GM21737 (cell line): ENCODE measurements around the gene C11orf71.

Experiments
- ATAC-seq: cut with Tn5 transposase; IDR thresholded peaks from one replicate; pipeline ENCODE4 v1.9.1; 2021; ENCODE audit warnings: mild to moderate bottlenecking, moderate library complexity; ENCODE audit not compliant: unreplicated experiment

The C11orf71 gene, protein sequence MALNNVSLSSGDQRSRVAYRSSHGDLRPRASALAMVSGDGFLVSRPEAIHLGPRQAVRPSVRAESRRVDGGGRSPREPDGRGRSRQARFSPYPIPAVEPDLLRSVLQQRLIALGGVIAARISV

DNA sequence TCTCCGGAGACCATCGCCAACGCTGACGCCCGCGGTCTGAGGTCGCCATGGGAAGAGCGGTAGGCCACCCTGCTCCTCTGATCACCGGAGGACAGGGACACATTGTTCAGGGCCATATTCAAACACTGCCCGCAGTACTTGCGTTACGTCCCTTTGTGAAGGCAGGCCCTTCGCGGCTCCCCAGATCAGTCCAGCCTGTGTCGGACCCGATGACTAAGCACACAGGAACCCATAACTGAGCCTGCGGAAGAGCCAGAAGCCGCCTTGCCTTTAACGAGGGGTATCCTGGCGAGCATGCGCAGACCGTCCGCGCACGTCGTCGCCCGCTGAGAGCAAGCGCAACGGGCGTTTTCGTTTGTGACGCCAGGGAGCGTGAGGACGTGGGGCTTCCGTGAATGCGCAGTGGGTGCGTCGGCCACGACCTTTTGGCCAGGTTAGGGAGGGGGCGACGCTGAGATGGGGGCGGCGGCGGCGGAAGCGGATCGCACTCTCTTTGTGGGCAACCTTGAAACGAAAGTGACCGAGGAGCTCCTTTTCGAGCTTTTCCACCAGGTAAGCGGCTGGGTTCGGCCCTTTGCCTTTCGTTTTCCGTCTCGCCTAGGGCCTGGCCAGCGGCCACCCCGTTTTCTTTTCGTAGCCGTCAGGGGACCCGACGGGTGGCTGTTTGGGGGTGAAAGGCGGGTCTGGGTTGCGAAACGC is at the start of gene C11orf71, which contains the start of gene RBM7:
Gene C11orf71, minus strand, starts transcription at position 296 of the 699 bp plus-strand sequence. Its CDS starts 180 bp downstream, at position 116.
Gene RBM7, plus strand, starts transcription at position 451 of the 699 bp plus-strand sequence. Its CDS starts 6 bp downstream, at position 457.
- peak; percentile 92 for ATAC-seq

DNA sequence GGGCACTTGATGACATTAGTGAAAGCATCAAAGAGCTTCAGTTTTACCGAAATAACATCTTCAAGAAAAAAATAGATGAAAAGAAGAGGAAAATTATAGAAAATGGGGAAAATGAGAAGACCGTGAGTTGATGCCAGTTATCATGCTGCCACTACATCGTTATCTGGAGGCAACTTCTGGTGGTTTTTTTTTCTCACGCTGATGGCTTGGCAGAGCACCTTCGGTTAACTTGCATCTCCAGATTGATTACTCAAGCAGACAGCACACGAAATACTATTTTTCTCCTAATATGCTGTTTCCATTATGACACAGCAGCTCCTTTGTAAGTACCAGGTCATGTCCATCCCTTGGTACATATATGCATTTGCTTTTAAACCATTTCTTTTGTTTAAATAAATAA is 49.5 kb upstream of the C11orf71 start:
- ATAC-seq, result no peak

- no peak for ATAC-seq
These were observed 48.6 kb upstream of the C11orf71 start for GRCh38 chr11:114448749-114449482.

GRCh38 chr11:114447892-114448291 is 47.6 kb upstream of the C11orf71 start:
- no peak for ATAC-seq

DNA sequence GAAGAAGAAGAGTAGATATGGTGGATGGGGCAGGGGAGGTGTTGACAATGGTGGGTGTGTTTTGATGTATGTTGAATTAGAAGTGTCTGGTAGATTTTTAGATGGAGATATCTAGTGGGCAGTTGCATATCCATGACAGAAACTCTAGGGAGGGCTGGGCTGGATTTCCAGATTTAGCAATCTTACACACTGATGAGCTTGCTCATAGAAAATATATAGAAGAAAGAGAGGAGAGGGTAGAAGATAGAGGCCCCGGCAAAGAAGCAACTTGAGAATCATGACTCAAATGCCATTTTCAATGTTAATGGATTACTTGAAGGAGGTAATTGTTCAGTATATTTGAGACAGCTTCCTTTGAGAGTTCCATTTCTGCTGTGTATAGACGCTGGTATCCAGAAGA is 47.1 kb upstream of the C11orf71 start:
- no peak for ATAC-seq

- no peak for ATAC-seq
These were observed 42.2 kb upstream of the C11orf71 start for GRCh38 chr11:114442536-114442935.

DNA sequence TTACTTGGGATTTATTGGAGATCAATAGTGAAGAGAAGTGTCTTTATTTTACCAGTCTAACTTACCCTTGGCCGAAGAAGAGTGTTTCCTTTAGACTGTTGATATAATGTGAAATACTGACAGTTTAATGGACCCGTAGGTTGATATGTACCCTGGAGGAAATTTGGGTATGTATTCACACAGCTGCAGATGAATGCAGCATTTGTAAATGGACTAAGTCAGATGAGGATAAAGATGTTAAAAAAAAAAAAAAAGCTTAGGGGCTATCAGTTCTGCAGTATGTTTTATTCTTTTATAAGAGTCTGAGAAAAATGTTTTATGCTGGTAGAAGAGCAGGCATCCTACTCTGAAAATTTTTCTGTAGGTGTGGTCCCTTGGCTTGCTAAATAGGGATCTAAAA is 41.6 kb upstream of the C11orf71 start:
- no peak for ATAC-seq

DNA sequence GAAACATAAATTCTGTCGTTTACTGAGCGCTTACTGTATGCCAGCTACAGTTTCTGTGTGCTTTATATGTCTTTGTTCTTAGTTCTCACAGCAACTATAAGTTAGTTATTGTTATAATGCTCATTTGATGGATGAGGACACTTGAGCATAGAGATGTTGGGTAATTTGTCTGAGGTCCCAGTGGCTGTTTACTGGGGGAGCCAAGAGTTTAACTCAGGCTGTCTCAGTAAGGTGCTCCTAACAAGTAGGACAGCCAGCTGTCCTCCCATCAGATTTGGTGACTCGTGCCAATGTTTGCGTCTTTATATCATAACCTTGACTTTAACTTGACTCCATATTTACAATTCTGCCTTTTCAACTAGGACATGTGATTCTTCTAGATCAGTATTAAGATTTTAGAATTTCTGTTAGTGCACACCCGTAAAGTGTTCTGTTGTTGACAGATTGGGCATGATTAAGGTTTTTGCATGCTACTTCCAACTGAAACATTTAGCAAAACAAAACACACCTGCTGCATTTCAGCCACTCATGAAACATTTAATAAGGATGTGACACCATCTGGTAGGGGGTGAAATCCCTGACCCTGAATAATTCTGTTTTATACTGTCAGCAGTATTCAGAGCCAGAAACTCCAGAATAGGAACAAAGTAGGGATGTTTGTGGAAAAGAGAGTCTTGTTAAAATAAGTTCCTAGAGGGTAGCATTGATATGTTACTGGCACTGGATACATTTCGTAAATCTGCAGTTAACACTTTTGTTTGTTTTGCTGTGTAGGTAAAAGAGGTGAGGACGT is 40.9 kb upstream of the C11orf71 start:
- no peak for ATAC-seq

- no peak for ATAC-seq
These were observed 40.0 kb upstream of the C11orf71 start for GRCh38 chr11:114440121-114440860.

GRCh38 chr11:114439229-114440120 is 39.2 kb upstream of the C11orf71 start, which contains the start of gene REXO2:
Gene REXO2, plus strand, starts transcription at chr11:114439467. Its CDS starts 62 bp downstream, at chr11:114439529.
- peak; percentile 100 for ATAC-seq

- no peak for ATAC-seq
These were observed 38.0 kb upstream of the C11orf71 start for GRCh38 chr11:114438303-114438702.

- ATAC-seq, result no peak
These were observed 33.1 kb upstream of the C11orf71 start for GRCh38 chr11:114433376-114433775.

DNA sequence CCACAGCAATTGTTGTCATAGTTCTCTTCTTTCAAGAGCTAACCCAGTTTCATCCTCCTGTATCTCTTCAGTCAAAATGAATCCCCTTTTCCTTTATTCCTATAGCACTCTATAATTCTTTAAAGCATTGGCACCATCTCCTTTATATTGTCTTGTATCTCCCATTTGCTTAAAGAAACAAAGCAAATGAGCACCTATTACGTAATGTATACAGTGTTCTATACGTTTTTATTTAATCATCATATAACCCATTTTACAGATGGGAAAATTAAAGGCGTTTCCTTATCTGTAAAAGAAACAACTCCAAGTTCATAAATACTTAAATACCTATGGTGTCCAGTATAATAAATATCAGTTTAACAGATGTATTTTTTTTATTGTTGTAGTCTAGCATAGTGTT is 32.6 kb upstream of the C11orf71 start:
- ATAC-seq, result no peak

- ATAC-seq, result no peak
These were observed 30.0 kb upstream of the C11orf71 start for GRCh38 chr11:114430290-114430689.

GRCh38 chr11:114426280-114426679 is 26.0 kb upstream of the C11orf71 start:
- ATAC-seq, result no peak

- no peak for ATAC-seq
These were observed 16.2 kb upstream of the C11orf71 start for GRCh38 chr11:114416441-114416961.

DNA sequence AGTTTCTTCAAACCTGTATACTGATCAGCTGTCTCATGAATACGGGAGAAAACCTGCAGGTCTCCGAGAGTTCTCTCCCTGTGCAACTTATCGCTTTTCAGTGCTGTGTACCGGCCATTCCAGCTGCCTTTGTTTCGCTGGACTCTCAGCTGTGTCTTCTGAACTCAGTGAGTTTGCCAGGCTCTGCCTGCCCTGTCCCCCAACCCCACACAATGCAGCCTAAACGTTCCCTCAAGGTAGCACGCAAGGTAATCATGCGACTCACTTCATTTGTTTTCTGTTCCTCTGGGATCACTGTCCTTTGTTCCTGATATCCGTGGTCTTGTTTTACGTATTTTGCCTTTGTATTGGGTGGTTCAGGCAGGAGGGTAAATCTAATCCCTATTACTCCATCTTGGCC is 13.6 kb upstream of the C11orf71 start:
- ATAC-seq, result no peak

- ATAC-seq, result no peak
These were observed 12.6 kb upstream of the C11orf71 start for GRCh38 chr11:114412946-114413345.

DNA sequence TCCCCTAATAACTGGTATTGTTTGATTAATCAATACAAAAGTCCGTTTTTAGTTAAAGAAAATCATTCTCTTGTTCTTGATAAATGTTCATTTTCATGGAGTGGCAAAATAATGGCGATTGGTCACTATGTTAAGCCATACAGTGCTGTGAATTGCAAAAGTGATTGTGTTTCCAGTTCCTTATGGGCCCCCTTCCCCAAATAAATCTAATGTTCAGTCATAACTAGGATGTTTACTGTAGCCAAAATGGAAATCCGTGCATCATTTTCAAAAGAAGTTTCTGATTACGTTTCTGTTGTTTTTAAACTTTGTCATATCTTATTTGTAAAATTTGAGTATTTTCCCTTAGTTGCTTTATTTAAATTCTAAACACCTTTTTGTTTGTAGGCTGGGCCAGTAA is 1.0 kb upstream of the C11orf71 start:
- no peak for ATAC-seq
